G401 (cell line): Measurements from ENCODE around the gene SCFD2. TPM values are rescaled to one million over a fixed set of nuclear protein-coding genes. Genes with fewer than 3 reads are reported as not detected.
A peak's percentile ranks its signal among the peaks of the same experiment; 100 is the strongest.

Experiments used
- DNase-seq: peaks from one replicate; pipeline ENCODE4 v3.0.0-alpha.2; 2015; ENCODE audit warnings: low spot score
- in situ Hi-C: cut with HindIII; loops from 2 replicates; pipeline ENCODE4 v1.10.0; 2016; ENCODE audit warnings: low sequenced_read_pairs, mixed read lengths
- total RNA-seq: library from RNA; depleted of rRNA; stranded (reverse); fragments of >200 nt; shearing (Covaris generic); gene quantifications from 2 replicates; pipeline ENCODE4 v1.2.3, GENCODE V29; 2014

The SCFD2 gene
- total RNA-seq, 1 experiment from 2014 or later: 16.9 TPM

GRCh38 chr4:52867163-52867562 is 498.7 kb downstream of the SCFD2 start:
- in situ Hi-C loops: no loop called here

GRCh38 chr4:52866734-52867133 is 499.1 kb downstream of the SCFD2 start:
- DNase-seq: no peak
- in situ Hi-C loops: no loop called here

More at GRCh38 chr4:52867163-52867562, 498.7 kb downstream of the SCFD2 start:
- DNase-seq: peak; percentile 43

GRCh38 chr4:52865300-52865699 is 500.6 kb downstream of the SCFD2 start:
- in situ Hi-C loops: no loop called here
- no peak for DNase-seq

- DNase-seq: peak; percentile 37
- in situ Hi-C loops: no loop called here
These were observed 501.1 kb downstream of the SCFD2 start for GRCh38 chr4:52864793-52865192.

- DNase-seq: no peak
- in situ Hi-C loops: no loop called here
These were observed 502.5 kb downstream of the SCFD2 start for GRCh38 chr4:52863324-52863723.

- in situ Hi-C loops: no loop called here
- DNase-seq: no peak
These were observed 503.2 kb downstream of the SCFD2 start for GRCh38 chr4:52862639-52863161.

GRCh38 chr4:52861879-52862616 is 503.8 kb downstream of the SCFD2 start, which contains the start of gene RASL11B:
Gene RASL11B, plus strand, starts transcription at chr4:52862317. Its CDS starts 191 bp downstream, at chr4:52862508.
- in situ Hi-C loops: no loop called here

GRCh38 chr4:52861171-52861823 is 504.6 kb downstream of the SCFD2 start:
- DNase-seq: no peak
- in situ Hi-C loops: no loop called here

More at GRCh38 chr4:52861879-52862616, 503.8 kb downstream of the SCFD2 start, which contains the start of gene RASL11B:
- peak; percentile 89 for DNase-seq

- DNase-seq: no peak
- in situ Hi-C loops: no loop called here
These were observed 505.5 kb downstream of the SCFD2 start for GRCh38 chr4:52860361-52860760.

GRCh38 chr4:52856801-52857200 is 509.1 kb downstream of the SCFD2 start:
- in situ Hi-C loops: no loop called here
- no peak for DNase-seq

- no peak for DNase-seq
These were observed 512.5 kb downstream of the SCFD2 start for GRCh38 chr4:52853351-52853750.

GRCh38 chr4:52852711-52853110 is 513.1 kb downstream of the SCFD2 start:
- in situ Hi-C loops: no loop called here
- DNase-seq: no peak

More at GRCh38 chr4:52853351-52853750, 512.5 kb downstream of the SCFD2 start:
- in situ Hi-C loops: no loop called here

- DNase-seq: no peak
- in situ Hi-C loops: no loop called here
These were observed 513.8 kb downstream of the SCFD2 start for GRCh38 chr4:52852041-52852440.

- in situ Hi-C loops: no loop called here
- no peak for DNase-seq
These were observed 515.3 kb downstream of the SCFD2 start for GRCh38 chr4:52850406-52851124.

- in situ Hi-C loops: no loop called here
- no peak for DNase-seq
These were observed 517.6 kb downstream of the SCFD2 start for GRCh38 chr4:52848254-52848653.

GRCh38 chr4:52846502-52846901 is 519.4 kb downstream of the SCFD2 start:
- in situ Hi-C loops: no loop called here
- DNase-seq: no peak

GRCh38 chr4:52844596-52844995 is 521.3 kb downstream of the SCFD2 start:
- no peak for DNase-seq
- in situ Hi-C loops: no loop called here

GRCh38 chr4:52843958-52844357 is 521.9 kb downstream of the SCFD2 start:
- in situ Hi-C loops: no loop called here
- DNase-seq: no peak

GRCh38 chr4:52843351-52843750 is 522.5 kb downstream of the SCFD2 start:
- in situ Hi-C loops: no loop called here
- DNase-seq: no peak

GRCh38 chr4:52842792-52843191 is 523.1 kb downstream of the SCFD2 start:
- in situ Hi-C loops: no loop called here
- DNase-seq: no peak
